Body of pancreas (tissue), 4 donors: ENCODE measurements around the gene GLIPR1L2.

Experiments used
- CTCF ChIP-seq, 7 experiments: fragments of 450-650 bp in 4 of 7; fragments of 200-600 bp in 3 of 7; sonication (generic) in 3 of 7; IDR thresholded peaks; one replicate each; pipeline ENCODE4 v1.5.1; 2016 to 2019; ENCODE audit warnings: antibody characterized with exemption in 7 of 7
- POLR2A ChIP-seq, 3 donors: fragments of 450-650 bp; IDR thresholded peaks; one replicate each; pipeline ENCODE4 v1.6.1; 2016; ENCODE audit warnings: antibody characterized with exemption in 3 of 3, mild to moderate bottlenecking in 2 of 3

- no peak for TF ChIP-seq CTCF (IDR thresholded peaks at IDR 0.05)
- no peak for TF ChIP-seq POLR2A (IDR thresholded peaks at IDR 0.05)
Measured at GRCh38 chr12:75374971-75375370, 15.9 kb upstream of the GLIPR1L2 start.
